T1000 (cell line): ENCODE measurements around the gene CFAP97D2.

ENCODE experiments used
- DNase-seq: peaks from one replicate; lab custom pipeline; 2025; ENCODE audit warnings: mixed read lengths; lab: John Stamatoyannopoulos, UW

Gene CFAP97D2

GRCh38 chr13:114200399-114200911, 21.4 kb downstream of the CFAP97D2 start:
- DNase-seq, result no peak

- no peak for DNase-seq
Measured at GRCh38 chr13:114202581-114202980, 23.5 kb downstream of the CFAP97D2 start.

GRCh38 chr13:114203536-114203935, 24.5 kb downstream of the CFAP97D2 start:
- DNase-seq, result no peak

GRCh38 chr13:114204894-114205293, 25.8 kb downstream of the CFAP97D2 start:
- no peak for DNase-seq

GRCh38 chr13:114208134-114208533, 29.1 kb downstream of the CFAP97D2 start:
- no peak for DNase-seq

- no peak for DNase-seq
Measured at GRCh38 chr13:114211446-114212157, 32.5 kb downstream of the CFAP97D2 start.

GRCh38 chr13:114212158-114212495, 33.1 kb downstream of the CFAP97D2 start:
- no peak for DNase-seq

GRCh38 chr13:114213980-114214379, 34.9 kb downstream of the CFAP97D2 start:
- no peak for DNase-seq

GRCh38 chr13:114219392-114219791, 40.3 kb downstream of the CFAP97D2 start:
- DNase-seq, result no peak

- DNase-seq, result no peak
Measured at GRCh38 chr13:114222461-114222968, 43.5 kb downstream of the CFAP97D2 start.

GRCh38 chr13:114224201-114224600, 45.1 kb downstream of the CFAP97D2 start:
- no peak for DNase-seq

- DNase-seq, result no peak
Measured at GRCh38 chr13:114225610-114226009, 46.6 kb downstream of the CFAP97D2 start.

- no peak for DNase-seq
Measured at GRCh38 chr13:114226088-114226487, 47.0 kb downstream of the CFAP97D2 start.

- peak; percentile 76 for DNase-seq
Measured at GRCh38 chr13:114226699-114227323, 47.8 kb downstream of the CFAP97D2 start.

GRCh38 chr13:114227528-114227927, 48.5 kb downstream of the CFAP97D2 start:
- DNase-seq, result no peak

GRCh38 chr13:114228176-114228575, 49.1 kb downstream of the CFAP97D2 start:
- DNase-seq, result no peak

GRCh38 chr13:114229506-114229905, 50.4 kb downstream of the CFAP97D2 start:
- no peak for DNase-seq

- no peak for DNase-seq
Measured at GRCh38 chr13:114230117-114230516, 51.1 kb downstream of the CFAP97D2 start.

- no peak for DNase-seq
Measured at GRCh38 chr13:114230575-114230974, 51.5 kb downstream of the CFAP97D2 start.

- no peak for DNase-seq
Measured at GRCh38 chr13:114231886-114232285, 52.8 kb downstream of the CFAP97D2 start.

GRCh38 chr13:114234266-114234644, 55.2 kb downstream of the CFAP97D2 start:
- no peak for DNase-seq

- DNase-seq, result peak; percentile 78
Measured at GRCh38 chr13:114234645-114235421, 55.8 kb downstream of the CFAP97D2 start, which contains the start of gene CDC16. CDC16 (plus strand) TSS chr13:114234897; CDS start chr13:114235085, 188 bp downstream.
